ENCODE data around the gene SCP2.

Gene SCP2

GRCh38 chr1:52919723-52920483, 7.2 kb upstream of the SCP2 start:
- ChIA-PET POLR2A (interaction anchor here (0.6 to 2.0 kb wide), 2 partner anchors 69 to 91 kb away, joined by 3 to 4 read pairs; no protein-coding TSS in a partner anchor), CTCF (interaction anchor here (1.9 kb wide), 1 partner anchor 14 kb away, joined by 6 read pairs; no protein-coding TSS in a partner anchor)
- no peaks in the 10 kb centered on the region for H3K36me3 ChIP-seq (ENCODE audit: control insufficient read depth in 2 of 2, insufficient read depth in 1 of 2, low read length in 2 of 2)
- no peak overlapping the region for H3K27ac ChIP-seq (ENCODE audit: extremely low read depth, low read depth, low read length)
- TF ChIP-seq TRIM28 (IDR thresholded peaks at IDR 0.05; ENCODE audit: borderline replicate concordance, low read length) (no peak), ZFP41 (tag by site-specific recombination; IDR thresholded peaks at IDR 0.05; ENCODE audit: borderline replicate concordance) (no peak), ZNF449 (tag by site-specific recombination; IDR thresholded peaks at IDR 0.05) (no peak)
- no peak overlapping the region for H3K4me3 ChIP-seq (ENCODE audit: low read depth, low read length)
- no peaks in the 10 kb centered on the region for H3K9me3 ChIP-seq (ENCODE audit: control insufficient read depth, insufficient read depth, low read depth, low read length)
- H3K4me1 ChIP-seq (ENCODE audit: control insufficient read depth, insufficient read depth, low read length): no peaks in the 10 kb centered on the region

- ChIA-PET CTCF (interaction anchor here (0.6 to 1.0 kb wide), 3 partner anchors 27 to 167 kb away, joined by 3 to 4 read pairs (median 3); no protein-coding TSS in a partner anchor), POLR2A (interaction anchor here (0.6 to 2.0 kb wide), 8 partner anchors 15 to 275 kb away, joined by 3 to 6 read pairs (median 4); partner anchors contain the start of genes CPT2 and ZYG11A)
- H3K4me3 ChIP-seq (ENCODE audit: low read depth, low read length): peak overlapping the region; percentile 79
- no peaks in the 10 kb centered on the region for H3K9me3 ChIP-seq (ENCODE audit: control insufficient read depth, insufficient read depth, low read depth, low read length)
- H3K36me3 ChIP-seq (ENCODE audit: control insufficient read depth in 2 of 2, insufficient read depth in 1 of 2, low read length in 2 of 2): no peaks in the 10 kb centered on the region
- TF ChIP-seq ZNF211 (tag by site-specific recombination; IDR thresholded peaks at IDR 0.05; ENCODE audit: low read depth) (no peak), ZBTB26 (tag by site-specific recombination; optimal IDR thresholded peaks at IDR 0.05) (no peak), HOXC10 (CRISPR knock-in tag; IDR thresholded peaks at IDR 0.05) (no peak), ZBTB48 (tag by site-specific recombination; IDR thresholded peaks at IDR 0.05) (no peak), KLF17 (tag by site-specific recombination; IDR thresholded peaks at IDR 0.05) (no peak), ZNF488 (tag by site-specific recombination; IDR thresholded peaks at IDR 0.05) (no peak), ZNF555 (tag by site-specific recombination; conservative IDR thresholded peaks at IDR 0.05) (no peak), GLIS1 (tag by site-specific recombination; IDR thresholded peaks at IDR 0.05) (no peak), ZNF391 (tag by site-specific recombination; IDR thresholded peaks at IDR 0.05; ENCODE audit: borderline replicate concordance, low read depth) (no peak), ZNF146 (tag by site-specific recombination; IDR thresholded peaks at IDR 0.05) (no peak), PRDM2 (tag by site-specific recombination; IDR thresholded peaks at IDR 0.05; ENCODE audit: borderline replicate concordance) (no peak), ZBTB21 (tag by site-specific recombination; IDR thresholded peaks at IDR 0.05) (no peak)
- peak overlapping the region; percentile 69 for H3K27ac ChIP-seq (ENCODE audit: extremely low read depth, low read depth, low read length)
- no peaks in the 10 kb centered on the region for H3K4me1 ChIP-seq (ENCODE audit: control insufficient read depth, insufficient read depth, low read length)
Measured at GRCh38 chr1:52920791-52921291, 6.2 kb upstream of the SCP2 start.
